G401 (cell line): Measurements from ENCODE around the gene IKZF4. TPM values are rescaled to one million over a fixed set of nuclear protein-coding genes. Genes with fewer than 3 reads are reported as not detected.
"Not testable (repeated sequence)": the region's sequence is repeated elsewhere in the genome, so short reads cannot be mapped to it uniquely, and the experiment has no call there.

Source experiments
- DNase-seq: peaks from one replicate; pipeline ENCODE4 v3.0.0-alpha.2; 2015; ENCODE audit warnings: low spot score
- in situ Hi-C: cut with HindIII; loops from 2 replicates; pipeline ENCODE4 v1.10.0; 2016; ENCODE audit warnings: low sequenced_read_pairs, mixed read lengths
- total RNA-seq: library from RNA; depleted of rRNA; stranded (reverse); fragments of >200 nt; shearing (Covaris generic); gene quantifications from 2 replicates; pipeline ENCODE4 v1.2.3, GENCODE V29; 2014; rRNA removed

The IKZF4 gene
- 0.54 and 4.4 TPM in 2 replicates for total RNA-seq

GRCh38 chr12:56020423-56021184 is at the start of gene IKZF4:
Gene IKZF4, plus strand, starts transcription at chr12:56021043. Its CDS starts 451 bp downstream, at chr12:56021494.
- DNase-seq, result peak; percentile 58
- in situ Hi-C loops, result no loop called here

- in situ Hi-C loops, result no loop called here
Observed at GRCh38 chr12:55972042-55972441, 48.8 kb upstream of the IKZF4 start.

GRCh38 chr12:55972456-55972855 is 48.4 kb upstream of the IKZF4 start:
- in situ Hi-C loops, result no loop called here
- no peak for DNase-seq

More at GRCh38 chr12:55972042-55972441, 48.8 kb upstream of the IKZF4 start:
- DNase-seq, result peak; percentile 37

- DNase-seq, result no peak
- in situ Hi-C loops, result no loop called here
Observed at GRCh38 chr12:55972911-55973598, 47.8 kb upstream of the IKZF4 start.

- peak; percentile 100 for DNase-seq
- in situ Hi-C loops, result no loop called here
Observed at GRCh38 chr12:55973599-55974307, 47.1 kb upstream of the IKZF4 start, which contains the start of gene RAB5B. Gene RAB5B, plus strand, starts transcription at chr12:55974078. Its CDS starts 12,883 bp downstream, at chr12:55986961.

GRCh38 chr12:55974308-55974730 is 46.5 kb upstream of the IKZF4 start:
- peak; percentile 42 for DNase-seq
- in situ Hi-C loops, result no loop called here

GRCh38 chr12:55978393-55978792 is 42.5 kb upstream of the IKZF4 start:
- in situ Hi-C loops, result no loop called here
- no peak for DNase-seq

GRCh38 chr12:55979069-55979468 is 41.8 kb upstream of the IKZF4 start:
- in situ Hi-C loops, result no loop called here
- DNase-seq, result no peak

- in situ Hi-C loops, result not testable (repeated sequence)
Observed at GRCh38 chr12:55981882-55982281, 39.0 kb upstream of the IKZF4 start.

GRCh38 chr12:55982319-55982936 is 38.4 kb upstream of the IKZF4 start:
- in situ Hi-C loops, result no loop called here
- no peak for DNase-seq

More at GRCh38 chr12:55981882-55982281, 39.0 kb upstream of the IKZF4 start:
- DNase-seq, result not testable (repeated sequence)

- DNase-seq, result no peak
- in situ Hi-C loops, result no loop called here
Observed at GRCh38 chr12:55983232-55983842, 37.5 kb upstream of the IKZF4 start.

GRCh38 chr12:55984861-55985260 is 36.0 kb upstream of the IKZF4 start:
- no peak for DNase-seq
- in situ Hi-C loops, result no loop called here

- no peak for DNase-seq
- in situ Hi-C loops, result no loop called here
Observed at GRCh38 chr12:55985341-55985740, 35.5 kb upstream of the IKZF4 start.

GRCh38 chr12:55985976-55986375 is 34.9 kb upstream of the IKZF4 start:
- in situ Hi-C loops, DNase-seq: not testable (repeated sequence)

GRCh38 chr12:55991110-55991509 is 29.7 kb upstream of the IKZF4 start:
- no peak for DNase-seq
- in situ Hi-C loops, result no loop called here

- no peak for DNase-seq
- in situ Hi-C loops, result no loop called here
Observed at GRCh38 chr12:55993230-55993853, 27.5 kb upstream of the IKZF4 start.

- DNase-seq, result no peak
- in situ Hi-C loops, result no loop called here
Observed at GRCh38 chr12:55995366-55995765, 25.5 kb upstream of the IKZF4 start.

- in situ Hi-C loops, result no loop called here
- DNase-seq, result peak; percentile 84
Observed at GRCh38 chr12:55996201-55996714, 24.6 kb upstream of the IKZF4 start.
